KG1 (cell line): ENCODE data around the gene CACNA2D4.

Experiments used
- DNase-seq: peaks from one replicate; lab custom pipeline; 2025; lab: John Stamatoyannopoulos, UW

The CACNA2D4 gene

DNA sequence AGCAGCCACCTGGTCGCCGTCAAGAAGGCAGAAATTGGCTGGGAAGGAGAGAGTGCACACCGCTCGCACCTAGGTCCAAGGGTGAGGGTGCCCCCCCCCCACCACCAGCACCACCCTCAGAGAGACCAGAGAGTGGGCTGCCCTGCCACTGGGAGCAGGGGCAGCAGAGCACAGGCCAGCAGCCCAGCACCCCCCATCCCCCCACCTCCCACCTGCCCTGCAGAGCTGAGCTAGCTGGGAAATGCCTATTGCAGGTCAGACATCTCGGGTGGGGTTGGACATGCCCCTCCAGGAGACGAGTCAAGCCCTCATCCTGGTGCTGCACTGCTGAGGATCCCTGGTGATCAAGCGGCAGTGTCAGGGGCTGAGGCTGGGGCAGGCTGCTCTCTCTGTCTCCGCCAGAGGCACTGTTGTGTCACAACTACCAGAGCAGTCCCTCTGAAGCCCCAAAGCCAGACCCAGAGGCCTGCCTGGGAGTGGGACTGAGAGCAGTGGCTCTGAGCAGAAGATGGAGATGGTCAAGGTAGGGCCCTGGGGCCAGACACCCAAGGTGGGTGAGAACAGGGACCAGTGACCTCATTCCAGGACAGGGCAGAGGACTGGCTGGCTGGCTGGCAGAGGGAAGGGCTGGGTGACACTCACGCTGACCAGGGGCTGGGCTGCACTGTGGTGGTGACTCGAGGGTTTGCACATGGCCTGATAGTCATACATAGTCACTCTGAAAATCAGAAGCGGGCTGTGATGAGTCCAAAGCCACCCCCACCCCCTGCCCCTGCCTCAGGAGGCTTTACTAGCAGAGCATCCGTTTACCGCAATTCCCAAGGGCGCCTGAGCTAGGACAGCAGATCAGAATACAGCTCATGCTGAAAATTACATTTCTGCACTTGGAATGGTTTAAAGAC lies 117.8 kb downstream of the CACNA2D4 start:
- DNase-seq = no peak

GRCh38 chr12:1799882-1800400 lies 118.5 kb downstream of the CACNA2D4 start:
- no peak for DNase-seq

DNA sequence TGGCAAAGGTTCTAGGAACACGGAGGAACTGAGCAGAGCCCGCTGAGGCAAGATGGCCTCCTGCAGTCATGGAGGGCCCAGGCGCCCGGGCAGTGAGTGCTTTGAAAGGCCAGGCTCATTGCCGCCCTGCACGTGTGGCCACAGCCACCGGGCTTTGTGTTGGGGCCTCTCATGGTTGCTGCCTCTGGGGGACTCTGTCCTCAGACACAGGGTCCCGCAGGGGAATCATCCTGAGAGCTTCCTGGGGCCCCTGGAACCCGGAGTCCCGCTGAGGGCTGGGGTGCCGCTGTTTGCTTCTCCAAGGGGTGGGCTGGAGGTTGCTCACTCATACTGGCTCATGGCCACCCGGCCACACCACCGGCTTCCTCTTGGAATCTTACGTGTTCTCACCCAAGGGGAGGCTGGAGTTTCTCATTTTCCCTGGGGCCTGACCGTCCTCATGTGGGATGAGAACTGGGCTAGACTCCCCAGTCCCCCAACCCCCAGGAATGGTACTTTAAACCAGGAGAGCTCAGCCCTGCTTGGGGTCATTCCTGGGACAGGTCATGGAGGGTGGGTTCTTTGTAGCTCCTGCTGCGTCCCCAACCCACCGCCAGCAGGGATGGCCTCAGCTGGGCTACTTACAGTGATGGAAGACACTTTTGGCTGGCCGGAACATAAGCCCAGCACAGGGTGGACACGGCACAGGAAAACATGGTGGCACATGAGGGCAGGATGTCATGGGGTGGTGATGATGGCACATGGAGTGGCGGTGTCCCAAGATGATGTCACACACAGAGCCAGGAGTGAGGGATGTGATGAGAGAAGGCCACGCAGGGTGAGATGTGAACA lies 119.2 kb downstream of the CACNA2D4 start:
- no peak for DNase-seq

- DNase-seq = no peak
Measured at GRCh38 chr12:1798641-1799020, 119.8 kb downstream of the CACNA2D4 start.

GRCh38 chr12:1797991-1798640 lies 120.3 kb downstream of the CACNA2D4 start:
- DNase-seq = no peak

DNA sequence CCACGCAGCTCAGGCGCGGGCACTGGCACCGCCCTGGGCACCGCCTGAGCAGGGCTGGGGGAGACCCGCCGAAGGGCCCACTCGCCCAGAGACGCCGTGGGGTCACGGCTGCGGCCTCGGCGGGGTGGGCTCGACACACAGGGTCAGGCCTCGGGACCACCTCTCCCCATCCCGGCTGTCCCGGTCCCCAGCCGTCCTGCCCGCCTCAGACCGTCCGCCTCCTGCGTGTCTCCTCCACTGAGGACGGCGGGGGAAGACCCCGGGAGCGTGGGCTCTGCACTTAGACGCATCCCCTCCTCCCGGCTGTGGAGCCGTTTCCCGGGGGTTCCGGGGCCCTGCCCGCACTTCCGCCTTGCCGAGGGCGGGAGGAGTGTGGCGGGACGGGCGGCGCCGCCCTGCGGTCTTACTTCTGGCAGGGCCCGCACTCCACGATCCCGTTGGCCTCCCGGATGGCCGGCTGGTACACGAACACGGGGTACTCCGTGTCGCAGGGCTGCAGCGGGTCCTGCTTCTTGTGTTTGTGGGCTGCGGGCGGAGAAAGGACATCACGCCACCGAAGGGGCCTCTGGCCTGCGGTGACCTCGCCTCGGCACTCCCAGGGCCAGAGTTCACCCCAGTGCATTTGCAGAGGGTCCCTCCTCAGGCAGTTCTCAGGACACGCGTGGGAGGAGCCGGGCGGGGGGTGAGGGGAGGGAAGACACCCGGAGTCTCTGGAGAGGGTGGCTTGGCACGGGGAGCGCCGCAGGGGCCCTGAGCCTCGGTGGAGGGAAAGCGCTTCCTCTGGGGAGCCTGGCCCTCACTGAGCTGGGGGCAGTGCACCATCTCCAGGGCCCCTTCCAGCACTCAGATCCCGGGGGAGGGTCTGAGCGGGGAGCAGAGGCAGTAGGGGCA lies 121.2 kb downstream of the CACNA2D4 start:
- no peak for DNase-seq

- DNase-seq = no peak
Measured at GRCh38 chr12:1796515-1797010, 121.9 kb downstream of the CACNA2D4 start.

DNA sequence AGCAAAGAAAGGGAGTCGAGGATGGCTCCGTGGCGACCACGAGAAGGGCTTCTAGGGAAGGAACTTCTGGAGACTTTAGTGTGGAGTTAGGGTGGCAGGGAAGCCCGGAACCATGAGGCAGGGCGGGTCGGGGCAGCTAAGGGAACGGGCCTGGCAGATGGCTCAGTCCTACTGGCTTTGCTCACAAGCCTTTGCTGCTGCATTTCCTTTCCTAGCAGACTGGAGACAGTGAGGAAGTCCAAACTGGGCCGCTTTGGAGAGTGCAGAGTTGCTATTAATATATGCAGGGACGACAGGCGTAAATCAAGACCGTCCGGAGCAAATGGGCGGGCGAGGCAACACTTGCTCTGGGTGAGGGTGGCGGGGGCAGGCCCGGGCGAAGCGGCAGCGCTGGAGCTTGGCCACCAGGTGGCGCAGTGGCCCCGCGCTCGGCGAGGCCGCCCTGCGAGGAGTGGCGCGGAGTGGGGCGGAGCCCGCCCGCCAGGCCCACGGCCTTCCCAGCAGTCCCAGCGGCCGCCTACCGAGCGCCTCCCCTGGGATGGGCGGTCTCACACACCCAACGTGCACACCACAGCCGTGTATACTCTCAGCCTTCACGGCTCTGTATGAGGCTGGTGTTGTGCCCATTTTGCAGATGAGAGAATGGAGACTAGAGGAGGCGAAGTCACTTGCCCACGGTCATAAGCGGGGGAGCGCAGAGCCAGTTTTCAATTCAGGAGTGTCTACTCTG lies 122.5 kb downstream of the CACNA2D4 start:
- DNase-seq = peak; percentile 75

GRCh38 chr12:1795221-1795784 lies 123.1 kb downstream of the CACNA2D4 start:
- no peak for DNase-seq

DNA sequence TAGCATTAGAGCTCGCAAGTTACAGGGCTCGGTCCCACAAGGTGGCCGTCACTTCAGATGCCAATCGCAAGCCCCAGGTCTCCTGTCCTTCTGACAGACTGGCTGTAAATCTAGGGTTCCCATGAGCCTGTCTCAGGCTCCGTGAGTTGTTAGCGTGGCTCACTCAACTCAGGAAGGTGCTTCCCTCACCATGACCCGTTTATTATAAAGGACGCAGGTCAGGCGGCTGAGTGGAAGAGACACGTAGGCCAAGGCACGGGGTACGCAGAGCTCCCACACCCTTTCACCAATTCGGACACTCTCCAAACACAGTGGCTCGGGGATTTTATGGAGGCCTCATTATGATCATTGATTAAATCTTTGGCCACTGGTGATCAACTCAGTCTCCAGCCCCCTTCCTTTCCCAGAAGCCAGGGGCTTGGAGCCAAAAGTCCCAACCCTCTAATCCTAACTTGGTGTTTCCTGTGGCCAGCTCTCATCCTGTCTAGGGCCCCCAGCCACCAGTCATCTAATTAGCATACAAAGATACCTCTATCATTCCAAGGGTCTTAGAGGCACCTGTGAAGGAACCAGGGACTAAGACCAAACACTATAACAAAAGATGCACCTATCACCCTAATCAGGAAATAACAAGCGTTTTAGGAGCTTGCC lies 123.9 kb downstream of the CACNA2D4 start:
- no peak for DNase-seq

DNA sequence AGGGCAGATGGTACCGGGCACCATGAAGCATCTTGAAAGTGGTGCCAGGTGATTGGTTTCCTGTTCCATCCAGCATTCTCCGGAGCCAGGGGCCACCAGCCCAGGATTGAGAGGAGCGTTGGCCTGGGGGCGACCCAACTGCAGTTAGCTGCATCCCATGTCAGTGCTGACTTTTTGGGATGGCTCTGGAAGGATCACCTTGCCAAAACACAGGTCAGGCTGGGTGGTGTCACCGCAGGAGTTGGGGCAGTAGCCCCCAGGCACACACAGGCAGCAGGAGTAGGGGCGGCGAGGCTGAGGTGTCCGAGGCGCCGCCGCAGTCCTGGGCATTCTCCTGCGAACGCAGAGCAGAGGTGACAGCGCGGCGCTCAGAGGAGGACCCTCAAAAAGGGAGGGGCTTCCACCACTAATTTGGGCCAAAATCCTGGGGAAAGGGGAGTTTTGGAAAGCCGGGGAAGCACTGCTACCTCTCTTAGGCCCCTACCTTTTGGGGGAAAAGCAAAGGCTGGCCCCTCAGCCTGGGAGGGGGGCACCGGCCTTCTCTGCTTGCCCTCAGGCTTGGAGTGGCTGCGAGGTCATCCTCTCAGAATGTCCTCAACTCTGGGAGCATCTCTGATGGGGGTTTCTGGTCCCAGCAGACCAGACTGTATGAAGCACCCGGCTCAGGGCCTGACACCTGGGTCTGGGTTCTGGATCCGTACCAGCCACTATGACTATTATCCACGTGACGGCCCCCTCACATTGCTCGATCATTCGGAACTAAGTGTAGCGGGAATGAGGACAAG lies 124.8 kb downstream of the CACNA2D4 start:
- DNase-seq = no peak

DNA sequence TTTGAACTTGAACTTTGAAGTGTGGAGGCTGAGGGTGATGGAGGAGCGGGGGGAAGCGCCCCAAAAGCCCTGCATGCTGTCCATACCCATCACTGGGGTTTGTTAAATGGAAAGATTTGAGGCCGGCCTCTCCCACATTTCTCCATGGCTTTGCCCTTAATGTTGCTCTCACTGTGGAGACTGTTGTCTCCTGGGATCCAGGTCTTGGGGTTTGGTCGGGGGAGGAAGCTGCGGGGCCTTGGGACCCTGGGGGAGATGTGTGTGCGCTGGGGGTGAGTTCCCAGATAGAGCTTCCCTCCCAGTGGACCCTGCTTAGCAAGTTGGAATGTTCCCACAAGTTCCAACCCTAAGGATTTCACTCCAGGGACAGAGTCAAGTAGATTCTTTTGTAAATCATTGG lies 126.0 kb downstream of the CACNA2D4 start:
- no peak for DNase-seq

GRCh38 chr12:1791104-1791841 lies 127.2 kb downstream of the CACNA2D4 start:
- peak; percentile 51 for DNase-seq

GRCh38 chr12:1790444-1790843 lies 128.0 kb downstream of the CACNA2D4 start:
- DNase-seq = no peak

DNA sequence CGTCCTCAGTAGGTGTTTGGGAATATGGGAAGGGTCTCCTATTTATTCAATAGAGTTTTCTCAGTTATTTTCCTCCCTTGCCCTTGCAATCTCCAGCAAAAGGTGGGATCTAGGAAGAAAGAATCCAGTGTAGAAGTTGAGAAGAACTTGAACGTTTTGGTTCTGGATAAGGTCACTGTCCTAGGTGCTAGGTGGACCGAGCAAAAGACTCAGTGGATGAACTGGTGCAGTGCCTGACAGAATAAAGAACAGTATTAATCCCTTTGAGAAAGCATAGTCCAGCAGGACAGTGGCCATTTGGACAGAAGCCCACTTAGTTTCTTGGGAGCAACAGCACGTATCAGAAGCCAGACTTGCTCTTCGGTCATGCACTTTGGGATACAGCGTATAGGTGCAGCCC lies 130.7 kb downstream of the CACNA2D4 start:
- DNase-seq = no peak

- no peak for DNase-seq
Measured at GRCh38 chr12:1782215-1782614, 136.2 kb downstream of the CACNA2D4 start.

DNA sequence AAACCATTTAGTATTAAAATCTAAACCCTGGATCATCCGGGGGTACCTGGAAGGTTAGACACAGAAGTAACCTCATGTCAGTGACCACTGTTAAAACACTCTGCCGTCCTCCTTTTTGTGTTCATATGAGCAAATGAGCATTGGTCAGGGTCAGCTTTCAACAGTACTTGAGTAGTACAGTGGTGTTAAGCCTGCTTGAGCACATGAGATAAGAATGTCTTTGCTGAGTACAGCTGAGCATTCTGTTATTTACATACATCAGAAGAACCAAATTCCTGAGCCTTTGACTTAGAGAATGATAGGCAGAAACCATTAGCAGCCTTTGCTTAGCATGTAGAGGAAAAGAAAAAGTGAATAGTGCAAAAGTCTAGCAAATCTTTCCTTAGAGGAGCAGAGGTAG lies 136.7 kb downstream of the CACNA2D4 start:
- DNase-seq = no peak

GRCh38 chr12:1779783-1780182 lies 138.7 kb downstream of the CACNA2D4 start:
- no peak for DNase-seq
